ENCODE results near the gene GCAT.

DNA sequence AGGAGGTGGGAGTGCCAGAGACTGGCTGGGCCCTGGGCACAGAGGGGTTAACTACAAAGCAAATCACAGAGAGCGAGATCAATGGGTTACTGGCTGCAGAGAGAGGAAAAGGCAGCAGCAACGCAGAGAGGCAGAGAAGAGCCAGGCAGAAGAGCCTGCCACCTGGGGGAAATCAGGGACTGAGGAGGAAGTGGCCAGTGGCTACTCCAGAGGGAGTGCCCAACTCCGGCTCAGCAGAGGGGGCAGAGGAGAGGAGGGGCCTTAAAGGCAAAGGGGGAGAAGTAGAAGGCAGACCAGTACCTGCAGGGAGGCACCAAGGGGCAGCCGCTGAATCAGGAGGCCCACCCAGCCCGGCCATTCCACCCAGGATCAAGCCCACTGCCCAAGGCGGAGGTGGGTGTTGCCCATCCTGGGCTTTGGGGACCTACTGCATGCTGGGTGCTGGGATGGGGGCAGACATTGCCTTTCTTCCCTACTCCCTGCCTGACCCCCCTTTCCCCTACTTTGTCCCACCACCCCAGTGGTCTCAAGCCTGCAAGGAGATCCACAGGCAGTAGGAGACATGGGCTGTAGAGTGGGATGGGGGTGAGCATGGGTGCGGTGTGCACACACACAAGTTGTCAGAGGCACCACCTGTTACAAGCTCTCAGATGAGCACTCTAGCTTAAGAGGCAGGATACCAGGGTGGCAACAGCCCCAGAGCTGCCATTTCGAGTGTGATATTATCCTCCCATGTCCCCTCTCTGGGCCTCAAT, 14.5 kb downstream of the GCAT start:
- TF ChIP-seq, protein P1, sequence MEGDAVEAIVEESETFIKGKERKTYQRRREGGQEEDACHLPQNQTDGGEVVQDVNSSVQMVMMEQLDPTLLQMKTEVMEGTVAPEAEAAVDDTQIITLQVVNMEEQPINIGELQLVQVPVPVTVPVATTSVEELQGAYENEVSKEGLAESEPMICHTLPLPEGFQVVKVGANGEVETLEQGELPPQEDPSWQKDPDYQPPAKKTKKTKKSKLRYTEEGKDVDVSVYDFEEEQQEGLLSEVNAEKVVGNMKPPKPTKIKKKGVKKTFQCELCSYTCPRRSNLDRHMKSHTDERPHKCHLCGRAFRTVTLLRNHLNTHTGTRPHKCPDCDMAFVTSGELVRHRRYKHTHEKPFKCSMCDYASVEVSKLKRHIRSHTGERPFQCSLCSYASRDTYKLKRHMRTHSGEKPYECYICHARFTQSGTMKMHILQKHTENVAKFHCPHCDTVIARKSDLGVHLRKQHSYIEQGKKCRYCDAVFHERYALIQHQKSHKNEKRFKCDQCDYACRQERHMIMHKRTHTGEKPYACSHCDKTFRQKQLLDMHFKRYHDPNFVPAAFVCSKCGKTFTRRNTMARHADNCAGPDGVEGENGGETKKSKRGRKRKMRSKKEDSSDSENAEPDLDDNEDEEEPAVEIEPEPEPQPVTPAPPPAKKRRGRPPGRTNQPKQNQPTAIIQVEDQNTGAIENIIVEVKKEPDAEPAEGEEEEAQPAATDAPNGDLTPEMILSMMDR (IDR thresholded peaks at IDR 0.05): no peak
- TF ChIP-seq POLR2A (IDR thresholded peaks at IDR 0.05): no peak

All from testis (tissue), 2 donors.